Cardiac fibroblast (primary cell): ENCODE results near the gene ADIPOR2.

Source experiments
- DNase-seq, 2 donors: peaks; one replicate each; pipeline versions ENCODE4 v3.0.0 to v3.0.0-alpha.2; 2010; ENCODE audit warnings: low read depth in 2 of 2
- H3K4me3 ChIP-seq, 2 donors: replicated peaks in 1 of 2; 1 replicate in 1 of 2; 2 replicates in 1 of 2; pipeline ENCODE4 v1.5.1; 2011; ENCODE audit warnings: low read depth in 2 of 2, low read length in 2 of 2, mild to moderate bottlenecking in 2 of 2, moderate library complexity in 1 of 2
- CTCF ChIP-seq: IDR thresholded peaks from one replicate; pipeline ENCODE4 v1.5.1; 2011; ENCODE audit warnings: low read depth, mild to moderate bottlenecking, low read length, inconsistent platforms

ADIPOR2 gene

DNA sequence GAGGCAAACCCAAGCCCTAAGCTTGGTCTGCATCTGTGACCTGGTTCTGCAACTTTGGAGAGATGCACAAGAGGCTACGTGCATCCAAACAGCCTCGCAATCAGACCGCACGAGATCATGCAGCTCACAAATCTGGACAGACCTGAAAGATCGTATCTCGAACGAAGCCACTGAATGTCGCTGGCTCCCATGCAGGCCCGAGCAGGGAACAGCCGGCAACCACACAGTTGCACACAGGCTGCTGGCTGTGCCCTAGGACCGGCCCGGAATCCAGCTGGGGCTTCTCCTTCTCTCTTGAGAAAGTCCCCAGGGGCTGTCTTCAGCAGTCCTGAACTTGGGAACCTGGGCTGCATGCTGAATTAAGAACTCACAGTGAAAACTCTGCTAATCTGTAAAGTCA lies 34.0 kb upstream of the ADIPOR2 start:
- no peak for TF ChIP-seq CTCF
- no peak for DNase-seq

DNA sequence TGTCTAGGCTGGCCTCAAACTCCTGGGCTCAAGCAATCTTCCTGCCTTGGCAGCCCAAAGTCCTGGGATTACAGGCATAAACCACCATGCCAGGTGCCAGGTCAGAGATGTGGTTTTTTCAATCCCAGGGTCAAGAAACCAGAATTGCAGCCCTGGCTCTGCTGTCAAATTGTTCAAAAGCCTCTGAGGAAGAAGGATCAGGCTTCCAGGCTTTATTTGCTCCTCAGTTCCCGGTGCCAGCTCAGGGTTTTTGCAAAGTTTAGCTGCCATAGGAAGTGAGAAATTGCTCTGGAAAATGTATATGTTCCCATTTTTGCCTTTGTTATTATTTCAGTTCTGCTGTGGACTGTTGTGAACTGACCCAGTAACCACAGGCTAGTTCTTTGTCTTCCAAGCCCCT lies 33.2 kb upstream of the ADIPOR2 start:
- TF ChIP-seq CTCF, result no peak
- H3K4me3 ChIP-seq, result no peak overlapping the region
- DNase-seq, result no peak

More for the DNA sequence above, 34.0 kb upstream of the ADIPOR2 start:
- no peak overlapping the region for H3K4me3 ChIP-seq

GRCh38 chr12:1660304-1661187 lies 30.3 kb upstream of the ADIPOR2 start:
- no peak for TF ChIP-seq CTCF
- DNase-seq, result peak; percentile 48 to 83
- no peak overlapping the region for H3K4me3 ChIP-seq

- no peak for TF ChIP-seq CTCF
- peak overlapping the region; percentile 48 to 59 for H3K4me3 ChIP-seq
- peak; percentile 91 to 92 for DNase-seq
These were observed 29.1 kb upstream of the ADIPOR2 start for GRCh38 chr12:1661553-1662335.

DNA sequence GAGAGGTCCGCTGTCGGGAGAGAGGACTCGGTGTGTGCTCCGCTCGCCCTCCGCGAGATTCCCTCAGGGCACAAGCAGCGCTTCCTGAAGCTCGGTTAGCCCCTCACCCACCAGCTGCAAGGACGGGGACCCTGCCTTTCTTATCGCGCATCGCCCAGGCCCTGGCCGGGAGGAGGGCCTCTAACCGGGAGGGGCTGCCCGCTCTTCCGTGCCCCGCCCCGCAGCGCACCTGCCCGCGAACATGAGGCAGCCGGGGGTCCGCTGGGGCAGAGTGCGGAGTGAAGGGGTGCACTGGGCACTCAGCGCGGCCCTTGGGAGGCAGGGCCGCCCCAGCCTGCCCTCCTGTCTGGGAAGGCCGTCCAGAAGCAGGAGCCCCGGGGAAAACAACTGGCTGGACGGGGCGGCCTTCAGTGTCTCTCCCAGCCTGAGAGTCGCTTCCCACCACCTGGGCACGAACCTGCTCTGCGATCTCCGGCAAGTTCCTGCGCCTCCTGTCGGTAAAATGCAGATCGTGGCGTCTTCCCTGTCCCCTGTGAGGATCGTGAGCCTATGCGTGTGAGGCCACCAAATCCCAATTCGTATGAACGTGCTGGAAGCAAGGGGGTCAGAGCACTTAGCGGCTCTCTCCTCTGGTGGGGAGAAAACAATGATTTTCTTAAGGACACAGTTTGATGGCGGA lies 28.0 kb upstream of the ADIPOR2 start:
- H3K4me3 ChIP-seq, result peak overlapping the region; percentile 10 to 21
- DNase-seq, result peak; percentile 45 to 50
- TF ChIP-seq CTCF, result peak; percentile 33

DNA sequence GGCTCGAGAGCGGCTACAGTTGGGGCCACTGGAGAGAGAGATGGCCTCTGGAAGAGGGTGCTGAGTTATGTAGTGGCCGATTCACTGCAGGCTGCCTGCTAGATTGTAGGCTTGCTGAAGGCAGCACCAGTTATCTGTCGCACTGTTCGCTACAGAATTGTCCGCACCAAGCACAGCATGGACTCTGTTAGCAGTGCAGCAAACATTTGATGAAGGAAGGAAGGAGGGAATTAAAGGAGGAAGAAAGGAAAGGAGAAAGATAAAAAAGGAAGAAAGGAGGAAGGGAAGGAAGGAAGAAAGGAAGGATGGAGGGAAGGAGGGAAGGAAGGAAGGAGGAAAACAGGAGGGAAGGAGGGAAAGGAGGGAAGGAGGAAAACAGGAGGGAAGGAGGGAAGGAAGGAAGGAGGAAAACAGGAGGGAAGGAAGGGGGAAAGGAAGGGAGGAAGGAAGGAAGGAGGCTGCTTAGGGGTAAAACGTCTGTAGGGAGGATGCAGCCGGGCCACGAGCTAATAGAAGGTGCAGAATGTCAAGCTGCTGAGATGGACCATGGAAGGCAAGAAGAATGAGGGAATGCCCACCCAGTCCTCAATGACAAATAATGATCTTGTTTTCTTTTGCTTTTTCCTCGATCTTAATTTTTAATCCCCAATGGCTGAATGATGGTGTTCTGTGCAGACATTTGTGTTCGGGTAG lies 27.3 kb upstream of the ADIPOR2 start:
- no peak overlapping the region for H3K4me3 ChIP-seq
- TF ChIP-seq CTCF, result no peak
- DNase-seq, result no peak
